GM19240 (cell line): ENCODE results near the gene KLHDC7B.

Experiments
- DNase-seq: peaks from one replicate; pipeline ENCODE4 v3.0.0; 2011; ENCODE audit warnings: low spot score; ENCODE audit not compliant: insufficient read length

The KLHDC7B gene

DNA sequence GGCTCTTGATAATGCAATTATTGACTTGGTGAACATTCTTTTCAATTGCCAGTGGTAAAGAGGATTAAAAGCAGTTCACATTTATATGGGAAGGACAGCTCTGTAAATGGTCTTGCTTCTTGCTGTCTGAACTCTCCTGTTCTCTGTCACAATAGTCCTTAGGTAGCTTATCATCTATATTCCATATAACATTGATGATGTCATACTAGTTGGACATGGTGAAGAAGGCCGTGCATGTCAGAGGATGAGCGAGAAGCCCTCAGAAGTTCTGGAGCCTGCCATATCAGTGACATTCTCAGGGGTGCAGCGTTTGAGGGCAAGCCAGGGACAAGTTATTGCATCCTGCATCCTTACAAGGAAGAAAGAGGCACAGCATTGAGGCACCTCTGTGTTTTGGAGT lies 39.5 kb downstream of the KLHDC7B start:
- no peak for DNase-seq

DNA sequence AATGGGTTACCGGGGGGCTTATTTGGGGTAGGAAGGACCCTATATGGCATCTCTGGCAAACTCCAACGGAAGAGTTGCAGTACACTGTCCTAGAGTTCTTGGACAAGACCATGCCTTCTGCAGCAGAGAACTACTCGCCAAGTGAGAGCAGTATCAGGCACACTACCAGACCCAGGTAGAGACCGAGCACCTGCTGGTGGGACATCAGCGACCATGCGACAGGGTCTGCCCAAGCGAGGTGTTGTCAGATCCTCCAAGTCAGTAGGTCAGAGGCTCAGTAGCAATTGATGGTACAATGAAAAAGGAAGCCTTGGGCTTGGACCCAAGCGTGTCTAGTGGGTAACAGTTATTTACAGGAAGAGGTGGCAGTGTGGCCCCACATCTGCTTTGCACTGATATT lies 40.1 kb downstream of the KLHDC7B start:
- no peak for DNase-seq

DNA sequence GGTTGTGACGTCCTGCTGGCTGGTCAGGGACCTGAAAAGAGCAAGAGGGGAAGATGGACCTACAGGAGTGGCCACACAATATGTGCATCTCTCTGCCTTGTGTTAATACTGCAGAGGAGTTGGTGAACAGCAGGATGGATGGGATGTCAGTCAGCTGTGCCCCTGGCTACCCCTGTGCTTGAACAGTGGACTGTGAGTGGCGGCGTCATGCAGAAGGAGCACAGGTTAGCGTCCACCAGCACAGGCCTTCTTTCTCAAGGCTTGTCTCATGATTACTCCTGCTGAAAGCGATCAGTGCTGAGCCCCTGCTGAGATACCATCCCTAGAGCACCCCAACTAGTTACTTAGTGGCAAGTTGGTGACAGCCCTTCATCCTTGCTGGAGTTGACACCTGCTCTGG lies 40.7 kb downstream of the KLHDC7B start:
- no peak for DNase-seq

DNA sequence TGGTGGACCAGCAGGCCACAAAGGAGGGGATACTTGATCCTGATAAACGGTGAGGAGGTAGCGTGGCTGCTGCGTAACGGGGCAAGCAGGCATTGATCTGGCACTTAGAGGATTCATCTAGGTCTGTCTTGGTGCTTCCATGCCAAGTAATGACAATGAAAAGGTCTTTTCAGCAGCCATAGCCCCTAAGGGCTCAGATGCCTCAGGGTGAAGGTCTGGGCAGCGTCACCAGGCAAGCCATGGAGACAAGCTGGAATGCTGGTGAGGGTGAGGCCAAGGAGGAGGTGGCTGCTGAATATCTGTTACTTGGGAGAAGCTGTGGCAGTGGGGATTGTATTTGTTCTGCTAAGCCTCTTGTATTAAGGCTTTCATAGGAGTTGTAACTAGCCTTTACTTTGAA lies 41.7 kb downstream of the KLHDC7B start:
- no peak for DNase-seq

DNA sequence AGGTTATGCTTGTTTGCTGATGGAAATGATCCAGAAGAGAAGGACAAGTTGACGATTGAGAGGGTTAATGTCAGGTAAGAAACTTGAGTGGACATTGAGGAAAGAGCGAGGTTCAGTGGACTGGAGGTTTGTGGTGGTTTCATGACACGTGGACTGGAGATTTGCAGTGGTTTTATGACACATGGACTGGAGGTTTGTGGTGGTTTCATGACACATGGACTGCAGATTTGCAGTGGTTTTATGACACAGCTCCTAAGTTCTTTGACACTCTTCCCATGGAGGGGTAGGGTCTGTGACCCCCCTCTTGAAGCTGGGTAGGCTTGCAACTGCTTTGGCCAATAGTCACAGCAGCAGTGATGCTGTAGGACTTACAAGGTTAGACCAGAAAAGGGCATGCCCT lies 49.5 kb downstream of the KLHDC7B start:
- DNase-seq = no peak

DNA sequence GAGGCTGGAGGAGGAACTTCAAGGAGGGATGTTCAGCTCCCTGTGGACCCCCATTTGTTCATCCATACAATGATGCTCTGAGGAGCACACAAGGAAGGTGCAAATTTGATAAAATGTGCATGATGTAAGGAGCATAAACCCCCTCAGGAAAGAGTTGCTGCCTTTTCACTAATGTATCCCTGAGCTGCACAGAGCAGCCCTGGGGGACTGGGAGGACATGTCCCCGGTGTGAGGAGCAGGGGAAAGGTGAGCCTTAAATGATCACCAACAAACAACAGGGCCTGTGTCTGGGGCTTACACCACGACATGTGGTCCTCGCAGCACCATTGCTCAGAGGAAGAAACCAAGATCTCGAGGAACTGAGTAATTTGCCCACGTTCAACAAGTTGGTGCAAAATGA lies 51.4 kb downstream of the KLHDC7B start:
- no peak for DNase-seq

DNA sequence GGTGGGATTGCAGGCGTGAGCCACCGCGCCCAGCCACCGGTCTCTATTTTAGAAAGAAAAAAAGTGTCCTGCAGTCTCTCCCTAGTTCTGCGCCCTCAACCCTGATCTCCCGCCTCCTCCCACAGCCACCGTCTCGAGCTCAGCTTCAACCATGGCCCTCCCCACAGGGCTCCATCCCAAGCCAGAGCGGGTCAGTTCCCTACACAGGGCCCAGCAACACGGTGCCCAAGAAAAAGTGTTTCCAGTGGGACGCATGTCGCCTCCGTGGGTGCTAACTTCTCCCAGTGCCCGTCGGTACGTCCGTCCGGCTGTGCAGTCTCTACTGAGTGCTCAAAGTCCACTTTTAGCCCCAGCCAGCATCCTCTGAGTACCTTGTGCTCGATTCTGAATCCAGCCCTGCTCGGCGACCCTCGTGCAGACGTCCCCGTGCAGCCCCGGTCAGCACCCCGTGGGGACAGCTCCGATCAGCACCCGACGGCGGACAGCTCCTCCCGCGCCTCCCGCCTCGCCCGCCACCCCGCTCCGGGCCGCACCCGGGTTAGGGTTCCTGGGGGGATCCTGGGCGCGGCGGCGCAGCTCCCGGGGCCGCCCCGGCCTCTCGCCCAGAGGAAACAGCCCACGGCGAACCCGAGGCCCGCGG lies 54.2 kb downstream of the KLHDC7B start:
- peak; percentile 67 for DNase-seq

DNA sequence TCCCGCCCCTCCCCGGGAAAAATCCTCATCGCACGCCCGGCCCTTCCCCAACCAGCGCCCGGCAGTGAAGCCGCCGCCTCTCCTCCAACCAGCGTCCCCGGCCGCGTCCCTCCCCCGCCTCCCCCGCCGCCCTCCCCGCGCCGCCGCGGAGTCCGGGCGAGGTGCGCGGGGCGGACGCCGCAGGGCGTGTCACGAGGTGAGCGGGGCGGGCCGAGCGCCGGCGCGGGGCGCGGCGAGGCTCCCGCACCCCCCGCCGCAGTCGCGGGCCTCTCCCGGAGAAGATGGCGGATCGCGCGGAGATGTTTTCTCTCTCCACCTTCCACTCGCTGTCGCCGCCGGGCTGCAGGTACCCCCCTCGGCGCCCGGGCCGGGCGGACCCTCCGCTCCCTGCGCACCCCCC lies 54.8 kb downstream of the KLHDC7B start, which contains the start of gene MAPK8IP2:
Gene MAPK8IP2 (plus strand): TSS at position 256 of the 400 bp plus-strand sequence. CDS start 26 bp downstream, at position 282.
- no peak for DNase-seq
